HG03575 (cell line): ENCODE measurements around the gene STPG1.

Experiments used
- ATAC-seq: cut with Tn5 transposase; IDR thresholded peaks from one replicate; pipeline ENCODE4 v1.9.1; 2021; ENCODE audit not compliant: unreplicated experiment, insufficient number of reproducible peaks, low FRiP score; ENCODE audit errors: extremely low read depth

The STPG1 gene

DNA sequence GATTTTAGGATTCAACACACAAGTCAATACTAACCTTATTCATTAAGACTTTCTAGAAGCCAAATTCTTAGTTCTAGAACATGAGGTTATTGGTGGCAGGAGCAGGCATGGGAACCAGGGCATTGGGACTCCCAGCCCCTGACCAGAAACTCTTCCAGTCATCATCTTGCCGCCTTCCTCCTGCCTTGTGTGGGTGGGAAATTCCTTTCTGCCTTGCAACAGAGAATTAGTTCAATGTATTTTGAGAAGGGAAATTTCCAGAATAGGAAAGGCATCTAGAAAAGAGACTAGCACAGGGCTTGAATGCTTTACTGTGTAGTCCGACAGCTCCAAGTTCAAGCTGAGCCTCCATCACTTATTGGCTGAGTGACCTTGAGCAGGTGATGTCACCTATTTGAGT is 85.7 kb downstream of the STPG1 start:
- ATAC-seq: no peak

DNA sequence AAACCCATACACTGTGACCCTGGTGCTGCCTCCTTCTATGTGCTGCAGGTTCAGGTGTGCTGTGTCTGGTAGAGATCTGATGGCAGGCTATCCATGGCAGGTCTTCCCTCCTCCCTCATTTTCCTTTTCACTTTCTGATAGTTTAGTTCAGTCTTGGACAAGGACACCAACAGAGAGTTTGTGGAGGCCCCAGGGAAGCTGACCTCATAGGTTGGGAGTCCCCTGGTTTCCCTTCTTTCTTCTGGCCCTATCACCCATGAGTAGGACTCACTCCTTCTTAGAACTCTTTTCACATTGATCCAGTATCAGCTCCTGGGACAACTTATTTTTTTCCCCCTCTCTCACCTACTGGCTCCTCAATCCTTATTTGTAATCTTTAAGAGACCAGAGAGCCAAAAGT is 86.1 kb downstream of the STPG1 start:
- no peak for ATAC-seq

DNA sequence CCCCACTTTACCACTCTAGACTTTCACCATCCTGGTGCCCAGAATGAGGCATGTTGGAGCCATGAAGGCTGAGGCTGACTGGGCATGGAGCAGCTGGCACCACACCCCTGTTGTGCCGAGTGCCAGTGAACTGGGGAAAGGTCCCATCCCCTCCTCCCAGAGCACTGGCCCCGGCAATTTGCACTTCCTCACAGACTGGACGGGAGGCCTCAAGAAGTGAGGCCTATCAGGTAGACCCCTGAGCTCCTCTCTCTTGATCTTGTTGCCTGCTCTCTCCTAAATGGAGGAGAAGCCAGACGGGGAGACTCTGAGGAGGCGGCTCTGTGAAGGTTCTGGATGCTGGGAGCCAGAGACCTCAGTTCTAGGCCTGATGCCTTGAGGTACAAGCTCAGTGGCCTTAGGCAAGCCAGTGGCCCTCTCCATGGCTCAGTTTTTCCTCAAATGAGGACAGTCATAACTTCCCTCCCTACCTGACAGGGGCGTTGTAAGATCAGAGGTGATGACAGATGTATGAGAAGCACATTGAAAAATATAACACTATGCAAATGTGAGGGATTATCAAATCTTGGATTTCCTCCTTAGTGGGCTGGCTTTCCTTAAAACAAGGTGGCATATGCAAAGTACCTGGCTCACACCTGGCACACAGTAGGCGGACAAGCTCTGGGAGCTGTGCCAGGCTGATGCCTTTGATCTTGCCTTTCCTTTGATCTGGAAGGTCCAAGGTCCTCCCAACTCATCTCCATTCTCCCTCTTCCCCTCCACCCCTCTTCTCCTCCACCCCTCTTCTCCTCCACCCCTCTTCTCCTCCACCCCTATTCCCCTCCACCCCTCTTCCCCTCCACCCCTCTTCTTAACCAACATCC is 87.8 kb downstream of the STPG1 start:
- no peak for ATAC-seq

DNA sequence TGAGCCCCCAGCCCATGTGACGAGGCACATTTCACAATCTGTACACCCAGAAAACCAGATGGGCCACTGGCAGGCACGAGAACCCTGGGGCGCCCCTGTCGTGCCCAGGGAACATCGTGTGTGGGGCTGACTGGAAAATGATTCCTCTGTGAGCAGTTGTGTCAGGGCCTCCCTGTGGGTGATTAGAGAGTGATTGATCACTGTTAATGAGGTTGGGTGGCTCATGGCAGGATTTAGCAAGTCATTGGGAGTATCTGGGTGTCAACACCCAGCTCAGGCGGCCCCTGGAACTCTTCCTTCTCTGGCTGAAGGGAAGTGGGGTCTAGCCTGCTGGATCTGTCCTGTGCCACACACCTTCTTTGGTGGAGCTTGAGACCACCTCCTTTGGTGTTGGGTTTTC is 88.7 kb downstream of the STPG1 start:
- ATAC-seq: no peak

DNA sequence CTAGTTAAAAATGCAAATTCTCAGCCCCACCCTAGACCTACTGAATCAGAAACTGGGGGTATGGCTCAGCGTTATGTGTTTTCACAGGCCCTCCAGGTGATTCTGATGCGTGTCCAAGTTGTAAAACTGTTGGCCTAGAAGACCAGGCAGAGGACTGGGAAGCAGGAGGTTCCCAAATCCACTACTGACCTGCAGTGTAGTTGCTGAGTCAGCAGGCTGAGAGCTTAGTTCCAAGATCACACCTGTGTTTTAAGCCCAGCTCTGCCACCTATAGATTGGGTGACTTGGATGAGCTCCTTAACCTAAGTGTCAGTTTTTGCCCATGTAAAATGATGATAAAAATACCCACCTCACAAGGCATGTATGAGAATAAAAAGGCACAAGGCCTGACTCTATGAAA is 90.3 kb downstream of the STPG1 start:
- ATAC-seq: no peak

DNA sequence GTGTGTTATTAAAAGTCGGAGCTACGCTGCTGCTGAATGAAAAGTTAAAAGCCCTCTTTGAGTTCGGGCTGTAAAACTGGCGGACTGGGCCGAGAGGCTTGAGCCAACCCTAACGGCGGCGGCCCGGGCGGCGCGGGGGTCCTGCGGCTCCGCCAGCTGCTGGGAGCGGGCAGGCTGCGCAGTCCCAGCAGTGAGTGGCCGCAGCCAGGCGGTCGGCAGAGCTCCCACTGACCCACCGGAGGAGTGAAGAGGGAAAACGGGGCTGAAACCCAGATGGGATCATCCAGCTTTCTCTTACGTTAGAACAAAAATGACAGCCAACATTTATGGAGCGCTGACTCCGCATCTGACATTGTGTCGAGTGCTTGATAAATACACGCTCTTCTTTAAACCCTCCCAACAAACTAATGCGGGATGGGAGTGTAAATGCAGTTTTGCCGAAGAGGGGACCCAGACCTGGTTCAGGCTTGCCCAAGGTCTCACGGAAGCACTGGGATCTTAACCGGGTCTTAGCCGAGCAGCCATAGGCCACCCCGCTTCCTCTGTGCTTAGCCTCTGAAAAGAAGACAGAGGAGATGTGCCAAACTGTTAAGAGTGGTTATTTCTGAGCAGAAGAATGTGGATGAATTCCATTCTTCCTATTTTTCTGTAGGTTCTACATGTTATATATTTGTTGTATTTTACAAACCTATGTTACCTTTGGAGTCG is 91.0 kb downstream of the STPG1 start:
- no peak for ATAC-seq

DNA sequence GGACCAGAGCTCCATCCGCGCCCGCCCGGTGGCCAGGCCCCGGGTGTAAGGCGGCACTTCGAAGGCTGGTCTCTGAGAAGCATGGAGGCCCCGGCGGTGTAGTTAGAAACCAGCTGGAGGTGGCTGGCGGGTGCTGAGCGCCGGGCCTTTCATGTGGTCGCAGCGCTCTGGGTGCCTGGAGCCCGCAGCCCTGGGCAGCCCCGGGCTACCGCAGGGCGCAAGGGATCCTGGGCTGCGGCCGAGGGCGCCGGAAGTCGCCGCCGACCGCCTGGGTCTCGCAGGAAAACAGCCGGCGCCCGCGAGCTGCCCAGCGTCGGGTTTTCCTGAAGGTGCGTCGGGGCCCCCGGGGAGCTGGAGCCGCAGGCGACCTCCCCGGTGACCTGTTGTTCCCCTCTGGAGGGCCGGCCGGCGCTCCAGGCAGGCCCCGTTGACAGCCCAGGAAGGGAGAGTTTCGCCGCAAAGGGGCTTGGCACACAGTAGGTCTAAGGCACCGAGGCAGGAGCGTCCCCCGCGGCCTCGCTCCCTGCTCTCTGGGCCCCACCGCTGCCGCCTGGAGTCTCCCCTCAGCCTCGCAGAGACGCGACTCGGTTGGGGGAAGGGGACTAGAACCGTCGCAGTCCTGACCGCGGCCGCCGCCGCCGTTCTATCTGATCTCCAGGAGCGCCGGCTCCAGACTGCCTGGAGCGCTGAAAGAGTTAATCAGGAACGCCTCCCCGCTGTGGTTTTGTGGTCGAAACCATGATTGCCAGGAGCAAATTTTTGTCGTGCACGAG is 91.7 kb downstream of the STPG1 start:
- no peak for ATAC-seq

DNA sequence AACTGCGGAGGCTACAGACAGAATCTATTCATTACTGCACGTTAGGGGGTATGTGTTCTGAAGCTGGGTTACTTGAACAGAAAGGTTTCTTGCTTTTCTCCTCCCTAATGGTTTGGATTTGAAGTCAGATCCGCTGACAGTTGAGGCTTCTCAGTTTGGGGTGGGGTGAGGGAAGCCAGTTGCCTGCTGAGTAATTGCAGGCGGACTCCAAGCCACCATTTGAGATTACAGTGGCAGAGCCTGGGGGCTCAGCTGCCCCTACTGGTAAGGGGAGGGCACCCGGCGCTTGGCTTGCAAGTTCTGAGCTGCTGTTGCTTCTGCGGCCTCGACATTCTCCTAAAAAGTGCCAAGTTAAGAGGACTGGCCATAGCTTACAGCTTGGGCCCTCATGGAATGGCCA is 92.5 kb downstream of the STPG1 start:
- no peak for ATAC-seq

DNA sequence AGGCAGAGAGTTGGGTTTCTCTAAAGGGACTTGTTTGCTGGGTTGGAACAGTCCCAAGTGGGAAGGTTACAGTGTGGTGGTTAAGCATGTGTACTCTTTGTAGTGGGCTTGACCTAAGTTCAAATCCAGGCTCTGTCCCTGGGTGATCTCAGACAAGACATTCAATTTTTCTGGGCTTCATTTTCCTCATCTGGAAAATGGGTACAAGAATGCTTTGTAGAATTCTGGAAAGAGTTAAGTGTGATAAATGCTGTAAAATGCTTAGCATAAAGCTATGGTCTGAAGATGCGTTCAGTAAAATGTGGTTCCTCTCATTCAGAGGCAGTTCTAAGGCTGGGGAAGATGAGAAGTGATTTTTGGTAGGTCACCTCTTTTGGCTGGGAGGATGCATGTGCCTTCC is 93.6 kb downstream of the STPG1 start:
- no peak for ATAC-seq

DNA sequence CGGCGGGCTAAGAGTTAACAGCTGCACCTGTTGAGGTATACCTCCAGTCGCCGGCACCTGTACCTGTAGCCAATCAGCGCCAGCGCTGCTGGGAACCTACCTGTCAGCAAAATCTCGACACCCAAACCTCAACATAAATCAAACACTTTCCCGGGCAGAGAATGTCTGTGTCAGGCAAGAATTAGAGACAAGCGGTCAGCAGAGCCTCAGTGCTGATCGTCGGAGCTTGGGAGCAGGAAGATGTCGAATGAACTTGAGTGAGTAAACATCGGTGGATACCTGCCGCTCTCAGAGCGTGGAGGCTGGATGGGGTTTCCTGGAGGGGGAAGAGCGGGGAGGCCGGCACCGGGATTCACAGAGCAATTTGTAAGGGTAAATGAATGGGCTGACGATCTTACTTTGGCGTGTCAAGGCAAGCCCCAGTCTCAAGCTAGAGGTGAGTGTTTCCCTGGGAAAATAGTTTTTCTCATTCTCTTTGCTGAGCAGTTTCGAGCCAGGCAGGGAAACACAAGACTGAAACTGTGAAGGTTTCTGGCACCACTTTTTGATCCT is 94.2 kb downstream of the STPG1 start, which contains the start of gene GRHL3:
Gene GRHL3, plus strand, starts transcription at position 46 of the 552 bp plus-strand sequence. Its CDS starts 195 bp downstream, at position 241.
- ATAC-seq: no peak

DNA sequence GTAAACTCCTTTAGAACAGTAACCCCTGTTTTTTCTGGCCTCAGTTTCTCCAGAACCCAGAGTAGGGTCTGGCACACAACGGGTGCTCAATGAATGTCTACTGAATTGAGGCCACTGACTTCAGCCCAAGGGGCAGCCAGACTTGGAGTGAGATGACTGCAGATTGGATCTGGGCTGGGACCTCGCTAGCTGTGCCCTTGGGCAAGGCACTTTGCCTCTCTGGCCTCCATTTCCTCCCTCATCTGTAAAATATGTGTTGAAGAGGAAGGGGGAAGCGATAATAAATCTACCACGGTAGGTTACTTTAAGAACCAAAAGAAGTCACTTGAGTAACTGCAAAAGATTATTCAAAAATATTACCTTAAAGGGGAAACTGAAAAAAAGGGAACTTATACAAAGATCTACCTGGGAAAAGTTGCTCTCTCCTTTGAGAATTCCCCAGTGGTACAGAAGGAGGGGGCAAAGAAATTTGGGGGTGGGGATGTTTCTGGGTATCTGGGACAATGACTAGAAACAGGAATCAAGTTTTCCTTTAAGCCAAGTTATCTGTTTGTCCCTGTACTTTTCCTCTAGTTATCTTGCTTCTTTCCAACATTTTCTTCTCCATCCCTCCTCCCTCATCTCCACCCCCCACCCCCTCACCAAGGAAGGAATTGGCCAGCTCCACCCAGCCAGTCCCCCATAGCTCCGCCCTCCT is 94.8 kb downstream of the STPG1 start:
- no peak for ATAC-seq

DNA sequence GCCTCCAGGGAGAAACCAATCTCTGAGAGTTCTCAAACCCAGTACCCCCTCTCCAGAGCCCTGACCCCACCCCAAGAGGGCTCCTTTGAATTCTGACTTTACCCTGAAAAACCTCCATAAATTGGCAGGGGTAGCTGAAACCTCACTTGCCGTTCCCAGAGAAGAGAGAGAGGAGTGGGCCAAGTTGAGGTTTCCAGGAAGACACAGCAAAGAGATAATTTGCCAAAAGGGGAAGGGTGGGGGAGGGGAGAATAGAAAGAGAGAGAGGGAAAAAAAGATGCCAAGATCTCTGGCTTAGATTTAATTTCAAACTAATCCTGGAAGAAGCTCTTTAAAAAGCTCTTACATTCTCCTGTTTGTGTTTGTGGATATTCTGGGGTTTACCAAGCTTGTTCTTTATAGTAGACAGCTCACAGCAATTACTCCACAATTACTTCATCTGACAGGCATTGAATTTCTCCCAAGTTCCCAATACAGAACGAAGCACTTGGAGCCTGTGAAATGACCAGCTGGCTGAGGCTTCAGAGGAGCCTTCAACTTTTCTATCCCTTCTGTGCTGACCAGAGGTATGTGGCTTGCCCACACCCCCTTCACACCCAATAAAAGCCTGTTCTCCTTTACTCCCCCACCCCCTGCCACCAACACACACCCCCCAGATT is 95.5 kb downstream of the STPG1 start:
- no peak for ATAC-seq

DNA sequence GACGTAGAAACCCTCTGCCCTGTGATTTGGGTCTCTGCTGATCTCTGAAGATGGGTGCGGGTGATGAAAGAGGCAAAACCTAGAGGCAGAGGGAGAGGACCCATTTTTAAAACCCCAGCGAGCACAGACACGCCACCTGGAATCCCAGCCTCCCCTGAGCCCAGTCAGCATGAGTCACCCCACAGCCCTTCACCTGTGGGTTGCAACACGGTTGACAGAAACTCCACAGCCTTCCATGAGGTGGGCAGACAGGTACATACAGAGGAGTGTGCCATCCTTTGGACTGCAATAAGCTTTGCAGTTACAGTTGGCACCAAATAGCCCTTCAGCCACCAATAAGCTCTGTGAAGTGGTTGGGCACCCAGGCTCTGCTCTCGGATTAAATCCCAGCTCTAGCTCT is 96.5 kb downstream of the STPG1 start:
- no peak for ATAC-seq

DNA sequence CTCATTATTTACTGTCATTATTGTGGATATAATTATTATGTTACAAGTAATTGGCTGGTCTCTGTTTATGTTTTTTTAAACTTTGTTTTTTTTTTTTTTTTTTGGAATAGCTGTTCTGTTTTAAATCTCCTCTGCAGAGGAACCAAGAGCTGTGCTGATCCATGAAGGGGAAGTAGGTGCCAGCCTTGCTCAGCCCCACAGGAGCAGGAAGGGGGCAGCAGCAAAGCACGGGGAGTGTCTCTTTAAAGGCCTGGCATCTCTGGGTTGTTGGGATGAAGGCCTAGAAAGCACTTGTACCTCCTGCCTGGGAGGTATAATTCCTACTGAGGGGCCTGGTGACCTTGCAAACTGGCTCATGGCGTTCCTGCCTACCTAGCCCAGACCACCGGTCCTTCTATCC is 96.9 kb downstream of the STPG1 start:
- no peak for ATAC-seq

DNA sequence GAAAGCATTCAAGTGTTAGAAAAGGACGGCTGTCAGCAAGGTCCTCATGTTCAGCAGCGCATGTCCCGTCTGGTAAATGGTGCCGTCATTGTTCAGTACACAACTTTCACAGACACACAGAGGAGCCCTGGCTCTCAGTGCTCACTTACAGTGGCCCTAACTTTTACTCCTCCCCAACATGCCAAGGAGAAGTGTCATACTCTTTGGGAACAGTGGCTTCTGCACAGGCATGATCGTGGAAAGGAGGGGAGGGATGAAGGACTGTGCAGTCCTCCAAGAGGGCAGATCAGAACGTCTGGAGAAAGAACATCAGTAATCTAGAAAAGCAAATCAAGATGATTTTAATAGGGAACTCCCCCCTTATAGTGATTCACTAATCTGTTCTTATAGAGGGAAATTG is 98.2 kb downstream of the STPG1 start:
- no peak for ATAC-seq

DNA sequence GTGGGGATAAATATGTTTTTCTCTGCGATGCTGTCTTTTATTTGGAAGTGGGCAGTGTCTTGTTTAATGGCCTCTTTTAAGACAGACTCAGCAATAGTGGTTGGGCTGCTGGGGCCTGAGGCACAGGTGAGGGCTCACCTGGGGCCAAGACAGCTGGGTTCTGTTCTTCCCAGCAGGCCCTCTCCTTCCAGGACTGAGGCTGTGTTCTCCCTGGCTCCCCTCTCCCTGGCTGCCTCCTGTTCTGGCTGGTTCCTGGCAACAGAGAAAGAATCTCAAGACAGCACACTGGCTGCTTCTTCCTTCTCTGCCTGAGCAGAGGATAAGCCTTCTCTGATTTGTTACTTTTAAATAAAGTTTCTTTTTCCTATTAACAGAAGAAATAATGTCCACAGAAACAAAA is 101.8 kb downstream of the STPG1 start:
- no peak for ATAC-seq

DNA sequence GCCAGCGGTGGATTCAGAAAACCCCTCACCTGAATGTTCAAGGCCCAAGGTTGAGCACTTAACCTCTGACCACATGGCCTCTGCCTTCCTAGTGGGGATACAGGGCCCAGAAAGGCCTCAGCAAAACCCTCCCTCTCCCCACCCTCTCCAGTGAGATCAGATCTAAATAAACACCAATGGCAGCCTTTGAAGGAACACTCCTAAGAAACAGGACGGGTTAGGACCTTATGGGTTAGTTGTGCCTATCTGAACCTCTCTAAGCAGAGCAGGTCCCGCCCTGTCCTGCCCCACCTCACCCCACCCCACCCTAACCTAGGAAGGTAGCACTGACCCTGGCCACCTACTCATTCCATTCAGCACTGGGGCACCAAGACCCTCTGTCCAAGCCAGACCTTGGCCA is 102.3 kb downstream of the STPG1 start:
- ATAC-seq: no peak

DNA sequence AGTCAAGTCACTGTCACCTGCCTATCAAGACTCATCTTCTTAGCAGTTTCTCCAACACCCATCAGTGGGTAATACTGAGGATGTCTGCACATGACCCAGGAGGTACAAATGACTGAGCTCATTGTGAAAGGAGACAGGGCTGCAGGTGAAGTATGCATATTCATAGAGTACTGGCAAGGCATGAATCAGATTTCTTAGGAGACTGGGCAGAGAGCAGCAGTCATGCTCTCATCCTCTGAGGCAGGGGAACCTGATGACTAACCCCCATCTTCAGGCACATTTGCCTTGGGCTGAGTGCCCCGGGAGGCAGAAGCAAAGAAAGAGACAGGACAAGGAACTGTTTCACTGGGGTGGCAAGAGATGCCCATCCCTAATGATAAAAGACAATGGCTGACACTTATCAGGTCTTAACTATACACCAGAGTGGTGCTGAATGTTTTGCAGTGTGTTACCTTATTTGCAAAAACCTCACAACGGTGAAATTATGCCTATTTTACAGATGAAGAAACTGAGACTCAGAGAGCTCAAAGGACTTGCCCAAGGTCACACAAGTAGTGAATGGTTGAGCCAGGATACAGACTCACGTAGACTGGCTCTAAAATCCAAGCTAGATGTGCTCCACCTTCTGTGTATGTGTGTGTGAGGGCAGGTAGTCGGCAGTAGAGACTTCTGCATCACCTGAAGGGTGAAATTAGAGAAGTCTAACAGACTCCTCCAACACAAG is 103.7 kb downstream of the STPG1 start:
- no peak for ATAC-seq
